GM21737 (cell line): ENCODE data around the gene SPTBN1.
"Not testable (repeated sequence)": the region's sequence is repeated elsewhere in the genome, so short reads cannot be mapped to it uniquely, and the experiment has no call there.

Experiments used
- ATAC-seq: cut with Tn5 transposase; IDR thresholded peaks from one replicate; pipeline ENCODE4 v1.9.1; 2021; ENCODE audit warnings: mild to moderate bottlenecking, moderate library complexity; ENCODE audit not compliant: unreplicated experiment

The SPTBN1 gene

GRCh38 chr2:54524226-54524991 lies 68.3 kb downstream of the SPTBN1 start:
- ATAC-seq: peak; percentile 60

GRCh38 chr2:54525321-54525720 lies 69.2 kb downstream of the SPTBN1 start:
- ATAC-seq: no peak

- no peak for ATAC-seq
These were observed 70.2 kb downstream of the SPTBN1 start for GRCh38 chr2:54526226-54526879.

DNA sequence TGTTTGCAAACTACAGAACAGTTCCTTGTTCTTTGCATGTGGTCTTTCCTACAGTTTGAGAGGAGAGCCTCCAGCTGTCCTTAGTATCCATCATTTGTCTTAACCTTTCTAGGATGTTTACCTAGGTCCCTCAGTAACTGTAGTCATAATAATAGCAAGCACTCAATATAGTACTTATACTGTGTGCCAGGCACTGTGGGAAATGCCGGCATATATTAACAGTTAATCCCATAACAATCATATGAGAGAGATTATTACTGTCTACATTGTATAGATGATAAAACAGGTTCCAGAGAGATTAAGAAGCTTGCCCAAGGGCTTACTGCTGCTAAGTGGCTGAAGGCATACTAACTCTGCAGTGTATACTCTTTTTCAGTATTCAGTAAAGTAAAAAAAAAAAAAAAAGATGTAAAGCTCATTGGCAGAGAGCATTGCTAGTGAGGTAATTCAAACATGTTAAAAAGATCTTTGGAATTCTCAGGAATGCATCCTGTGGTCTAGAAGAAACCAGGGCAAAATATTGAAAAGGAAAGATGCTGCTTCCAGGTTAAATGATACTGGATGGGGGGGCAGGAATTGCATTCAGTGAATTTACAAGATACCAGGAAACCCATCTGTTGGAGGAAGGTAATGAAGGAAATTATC lies 72.3 kb downstream of the SPTBN1 start:
- ATAC-seq: no peak

DNA sequence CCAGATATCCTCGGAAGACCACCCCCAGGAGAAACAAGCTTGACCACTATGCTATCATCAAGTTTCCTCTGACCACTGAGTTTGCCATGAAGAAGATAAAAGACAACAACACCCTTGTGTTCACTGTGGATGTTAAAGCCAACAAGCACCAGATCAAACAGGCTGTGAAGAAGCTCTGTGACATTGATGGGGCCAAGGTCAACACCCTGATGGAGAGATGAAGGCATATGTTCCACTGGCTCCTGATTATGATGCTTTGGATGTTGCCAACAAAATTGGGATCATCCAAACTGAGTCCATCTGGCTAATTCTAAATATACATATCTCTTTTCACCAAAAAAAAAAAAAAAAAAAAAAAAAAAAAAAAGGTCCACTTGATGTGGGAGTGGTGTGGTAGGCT lies 73.4 kb downstream of the SPTBN1 start:
- ATAC-seq: not testable (repeated sequence)

DNA sequence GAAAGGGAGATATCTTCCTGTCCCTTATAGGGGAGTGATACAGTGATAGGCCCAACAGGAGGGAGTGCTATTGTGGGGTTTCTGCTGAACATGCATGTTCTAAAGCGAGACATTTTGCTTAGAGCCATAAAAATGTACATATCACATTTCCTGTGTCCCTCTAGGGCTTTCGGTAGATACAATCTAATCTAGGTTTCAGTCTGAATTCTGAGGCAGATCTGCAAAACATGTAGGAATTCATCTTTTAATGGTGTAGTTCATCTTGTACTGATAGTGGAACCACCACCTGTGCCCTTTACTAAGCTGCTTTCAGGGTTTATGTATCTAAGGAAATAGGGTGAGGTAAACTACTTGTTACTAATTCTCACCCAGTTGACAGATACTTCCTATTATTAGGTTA lies 73.8 kb downstream of the SPTBN1 start:
- ATAC-seq: no peak

DNA sequence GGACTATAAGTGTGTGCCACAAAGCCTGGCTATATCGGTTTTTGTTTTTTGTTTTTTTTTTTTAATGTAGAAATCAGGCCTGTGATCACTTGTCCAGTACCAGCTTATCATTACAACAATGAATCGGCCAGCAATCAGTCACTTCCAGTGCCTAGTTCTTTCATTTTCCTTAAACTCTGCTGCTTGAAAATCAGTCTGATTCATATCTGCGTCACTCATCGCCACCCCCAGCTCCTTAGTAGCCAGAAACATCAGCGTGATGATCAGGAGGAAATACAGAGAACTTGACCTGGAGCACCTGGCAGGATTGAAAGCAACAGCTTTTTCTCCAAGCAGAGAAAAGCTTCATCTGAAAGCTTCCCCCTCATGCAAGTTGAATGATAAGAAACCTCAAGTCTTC lies 75.4 kb downstream of the SPTBN1 start:
- ATAC-seq: no peak

DNA sequence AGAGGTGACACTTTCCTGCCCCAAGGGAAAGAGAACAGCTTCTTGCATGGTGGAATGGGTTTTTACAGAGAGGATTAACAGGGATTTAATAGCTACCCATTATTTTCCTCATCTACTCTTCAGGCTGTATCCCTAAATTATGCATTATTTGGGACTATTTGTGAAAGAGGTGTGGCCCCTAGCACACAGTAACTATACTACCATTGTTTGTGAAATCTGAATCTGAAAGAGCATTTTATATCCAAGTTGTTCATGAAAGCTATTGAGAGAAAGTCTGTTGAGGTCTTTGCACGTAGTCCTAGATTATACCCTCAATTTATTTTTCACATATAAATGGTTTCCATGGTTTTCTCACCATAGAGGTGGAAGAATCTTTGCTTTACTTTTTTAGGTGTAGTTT lies 78.1 kb downstream of the SPTBN1 start:
- ATAC-seq: no peak

DNA sequence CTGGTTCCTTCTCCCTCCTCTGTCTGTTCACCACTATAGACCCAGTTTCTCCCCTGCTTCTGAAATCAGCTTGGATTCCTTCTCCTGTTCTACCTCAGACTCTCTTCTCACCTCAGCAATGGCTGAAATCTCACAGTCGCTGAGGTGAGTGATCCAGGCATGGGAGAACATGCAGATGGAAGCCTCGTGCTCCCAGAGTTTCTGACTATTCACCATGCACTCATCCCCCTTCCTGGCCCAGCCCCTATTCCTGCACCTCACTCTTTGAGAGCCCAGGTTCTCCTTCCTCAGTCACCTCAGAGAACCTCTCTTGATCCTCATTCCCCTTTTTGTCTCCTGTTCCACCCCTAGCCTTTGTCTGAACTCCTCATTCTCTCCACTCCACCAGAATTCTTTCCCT lies 78.5 kb downstream of the SPTBN1 start:
- ATAC-seq: no peak

- no peak for ATAC-seq
These were observed 79.6 kb downstream of the SPTBN1 start for GRCh38 chr2:54535599-54536195.

DNA sequence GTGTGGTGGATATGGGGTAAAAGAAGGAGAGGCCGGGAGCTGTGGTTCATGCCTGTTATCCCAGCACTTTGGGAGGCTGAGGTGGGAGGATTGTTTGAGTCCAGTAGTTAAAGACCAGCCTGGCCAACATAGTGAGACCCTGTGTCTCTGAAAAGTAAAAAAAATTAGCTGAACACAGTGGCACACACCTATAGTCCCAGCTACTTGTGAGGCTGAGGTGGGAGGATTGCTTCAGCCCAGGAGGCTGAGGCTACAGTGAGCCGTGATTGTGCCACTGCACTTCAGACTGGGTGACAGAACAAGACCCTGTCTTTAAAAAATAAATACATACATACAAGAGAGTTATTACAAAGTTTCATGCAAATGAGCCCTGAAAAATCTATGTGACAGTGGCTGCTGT lies 80.6 kb downstream of the SPTBN1 start:
- ATAC-seq: no peak

DNA sequence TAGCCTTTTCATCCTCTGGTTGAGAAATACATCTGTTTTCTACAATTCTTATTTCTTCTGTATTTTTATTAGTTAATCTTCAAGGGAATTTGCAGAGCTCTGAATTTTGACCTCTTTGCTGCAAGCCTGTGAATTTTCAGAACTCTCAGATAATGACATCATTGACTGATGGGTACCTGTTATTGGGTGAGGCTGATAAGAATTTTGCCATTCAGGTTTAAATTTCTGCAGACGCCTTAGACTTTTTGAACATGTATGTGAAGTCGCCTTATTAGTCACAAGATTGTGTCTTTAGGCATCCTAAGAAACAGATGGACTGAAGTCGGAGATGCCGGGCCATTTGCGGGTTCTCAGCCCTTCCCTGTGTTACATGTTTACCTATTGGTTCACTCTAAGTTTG lies 82.4 kb downstream of the SPTBN1 start:
- ATAC-seq: no peak

DNA sequence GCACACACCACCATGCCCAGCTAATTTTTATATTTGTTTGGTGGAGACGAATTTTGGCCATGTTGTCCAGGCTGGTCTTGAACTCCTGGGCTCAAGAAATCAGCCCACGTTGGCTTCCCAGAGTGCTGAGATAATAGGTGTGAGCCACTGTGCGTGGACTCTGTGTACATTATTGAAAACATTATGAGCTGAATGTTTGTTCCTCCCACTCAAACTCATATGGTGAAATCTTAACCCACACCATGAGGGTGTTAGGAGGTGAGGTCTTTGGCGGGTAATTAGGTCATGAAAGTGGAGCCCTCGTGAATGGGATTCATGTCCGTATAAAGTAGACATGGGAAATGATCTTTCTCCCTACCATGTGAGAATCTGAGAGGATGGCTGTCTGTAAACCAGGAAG lies 83.6 kb downstream of the SPTBN1 start:
- ATAC-seq: no peak

GRCh38 chr2:54540194-54540593 lies 84.1 kb downstream of the SPTBN1 start:
- ATAC-seq: no peak

GRCh38 chr2:54541995-54542394 lies 85.9 kb downstream of the SPTBN1 start:
- ATAC-seq: no peak

DNA sequence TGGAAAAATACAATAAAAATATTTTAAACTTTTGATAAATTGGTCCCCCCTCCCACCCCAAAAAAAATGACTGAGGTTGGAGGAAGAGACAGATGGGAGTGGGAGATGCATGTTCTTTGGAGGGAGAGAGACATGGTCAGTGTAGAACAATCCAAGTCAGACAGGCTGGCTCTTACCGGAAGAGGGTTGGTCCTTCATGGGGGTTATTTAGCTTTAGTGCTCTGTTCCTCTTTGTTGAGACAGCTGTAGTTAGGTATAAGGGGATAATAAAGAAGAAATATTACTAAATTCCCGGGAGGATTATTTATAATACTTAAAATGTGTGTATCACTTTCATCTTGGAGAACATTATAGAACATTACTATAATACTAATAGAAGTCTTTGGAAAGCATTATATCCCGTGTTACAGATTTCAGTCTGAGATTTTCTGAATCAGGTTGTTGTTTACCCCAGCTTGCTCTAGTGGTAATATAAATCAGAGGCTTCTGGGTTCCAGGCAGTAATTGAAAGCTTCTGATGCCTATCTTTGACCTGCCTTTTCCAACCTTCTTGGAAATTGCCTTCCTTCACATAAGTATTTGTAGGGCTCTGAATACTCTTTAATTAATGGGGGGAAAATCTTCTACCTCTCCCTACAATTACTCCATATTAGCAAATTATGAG lies 87.7 kb downstream of the SPTBN1 start:
- ATAC-seq: no peak

DNA sequence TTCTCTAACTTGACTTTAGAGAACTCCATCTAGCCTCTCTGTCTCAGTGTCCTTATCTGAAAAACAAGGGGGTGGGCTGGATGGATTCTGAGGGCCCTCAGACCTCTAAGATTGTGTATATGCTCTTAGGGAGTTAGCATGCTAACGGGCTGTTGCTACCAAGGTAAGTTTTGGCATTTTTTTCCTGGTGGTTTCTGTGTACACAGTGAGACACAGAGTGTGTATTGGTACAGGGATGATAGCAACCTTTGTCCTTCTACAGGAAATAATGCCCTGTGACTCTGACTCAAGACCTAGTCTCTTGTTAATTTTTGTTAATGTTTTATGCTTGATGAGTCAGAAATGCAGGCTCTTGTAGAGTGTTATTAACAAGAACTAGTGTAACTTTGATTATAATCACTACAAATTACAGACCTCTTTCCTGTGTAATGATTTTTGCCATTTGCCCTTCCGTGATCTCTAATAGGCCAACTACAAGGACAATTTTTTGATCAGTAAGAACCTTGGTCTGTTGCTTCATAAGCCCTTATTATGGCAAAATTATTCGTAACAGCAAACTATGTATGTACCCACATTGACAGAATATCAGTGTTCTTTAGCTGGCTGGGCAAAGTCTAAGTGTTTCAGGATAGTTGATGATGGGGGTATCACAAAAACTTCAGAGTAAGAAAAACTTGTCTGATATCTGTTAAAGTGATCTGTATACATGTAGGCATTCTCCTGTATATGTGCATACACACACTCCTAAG lies 89.7 kb downstream of the SPTBN1 start:
- peak; percentile 60 for ATAC-seq

- no peak for ATAC-seq
These were observed 90.4 kb downstream of the SPTBN1 start for GRCh38 chr2:54546518-54546917.

GRCh38 chr2:54546923-54547720 lies 91.0 kb downstream of the SPTBN1 start:
- ATAC-seq: peak; percentile 45

DNA sequence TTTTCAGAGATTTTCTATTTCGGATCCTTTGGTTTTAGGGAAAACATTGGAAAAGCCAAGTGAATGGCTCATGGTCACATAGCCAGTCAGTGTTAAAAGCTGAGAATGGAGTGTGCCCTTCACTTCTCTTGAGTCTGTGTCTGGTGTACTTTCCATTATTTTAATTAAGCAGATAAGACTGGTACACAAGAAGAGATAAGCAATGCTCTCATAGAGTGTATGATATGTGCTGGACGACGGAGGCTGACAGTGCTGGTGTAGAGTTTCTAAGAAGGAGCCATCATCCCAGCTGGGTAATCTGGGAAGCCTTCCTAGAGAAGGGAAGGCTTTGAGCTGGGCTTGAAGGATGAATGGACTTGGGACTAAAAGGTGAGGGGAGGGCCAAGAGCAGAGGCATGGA lies 93.3 kb downstream of the SPTBN1 start:
- ATAC-seq: no peak
